Limb (tissue), 2 donors: ENCODE results near the gene CACNA1G.

Experiments used
- DNase-seq, 2 donors: peaks; one replicate each; pipeline ENCODE4 v3.0.0-alpha.2; 2016; ENCODE audit errors: extremely low spot score in 2 of 2

Gene CACNA1G

GRCh38 chr17:50565402-50566350, 5.2 kb downstream of the CACNA1G start:
- DNase-seq: peak in 1 of 2 donors; percentile 79

- no peak for DNase-seq
Measured at GRCh38 chr17:50566886-50567285, 6.4 kb downstream of the CACNA1G start.

GRCh38 chr17:50568659-50569058, 8.1 kb downstream of the CACNA1G start:
- DNase-seq: no peak

GRCh38 chr17:50569592-50569991, 9.1 kb downstream of the CACNA1G start:
- no peak for DNase-seq

- DNase-seq: no peak
Measured at GRCh38 chr17:50570032-50570431, 9.5 kb downstream of the CACNA1G start.

- no peak for DNase-seq
Measured at GRCh38 chr17:50570528-50570927, 10.0 kb downstream of the CACNA1G start.

- no peak for DNase-seq
Measured at GRCh38 chr17:50571681-50572080, 11.2 kb downstream of the CACNA1G start.

- DNase-seq: no peak
Measured at GRCh38 chr17:50572541-50572940, 12.0 kb downstream of the CACNA1G start.

- DNase-seq: no peak
Measured at GRCh38 chr17:50573866-50574611, 13.5 kb downstream of the CACNA1G start.

- no peak for DNase-seq
Measured at GRCh38 chr17:50575581-50576210, 15.2 kb downstream of the CACNA1G start.

GRCh38 chr17:50576864-50577263, 16.3 kb downstream of the CACNA1G start:
- DNase-seq: no peak

- no peak for DNase-seq
Measured at GRCh38 chr17:50577451-50577954, 17.0 kb downstream of the CACNA1G start.

GRCh38 chr17:50578173-50578572, 17.7 kb downstream of the CACNA1G start:
- no peak for DNase-seq

- no peak for DNase-seq
Measured at GRCh38 chr17:50579399-50579798, 18.9 kb downstream of the CACNA1G start.

- no peak for DNase-seq
Measured at GRCh38 chr17:50580646-50581045, 20.1 kb downstream of the CACNA1G start.

GRCh38 chr17:50581316-50581715, 20.8 kb downstream of the CACNA1G start:
- no peak for DNase-seq

GRCh38 chr17:50582741-50583140, 22.2 kb downstream of the CACNA1G start:
- DNase-seq: no peak

GRCh38 chr17:50583641-50584040, 23.1 kb downstream of the CACNA1G start:
- DNase-seq: no peak

GRCh38 chr17:50584116-50584515, 23.6 kb downstream of the CACNA1G start:
- no peak for DNase-seq

- no peak for DNase-seq
Measured at GRCh38 chr17:50584749-50585148, 24.2 kb downstream of the CACNA1G start.

- no peak for DNase-seq
Measured at GRCh38 chr17:50585346-50585745, 24.8 kb downstream of the CACNA1G start.

GRCh38 chr17:50585891-50586290, 25.4 kb downstream of the CACNA1G start:
- DNase-seq: no peak
